DMS153 (cell line): ENCODE measurements around the gene MEIOC.
"Not testable (repeated sequence)": the region's sequence is repeated elsewhere in the genome, so short reads cannot be mapped to it uniquely, and the experiment has no call there.

ENCODE experiments used
- DNase-seq: peaks from one replicate; lab custom pipeline; 2025; lab: John Stamatoyannopoulos, UW

MEIOC gene

DNA sequence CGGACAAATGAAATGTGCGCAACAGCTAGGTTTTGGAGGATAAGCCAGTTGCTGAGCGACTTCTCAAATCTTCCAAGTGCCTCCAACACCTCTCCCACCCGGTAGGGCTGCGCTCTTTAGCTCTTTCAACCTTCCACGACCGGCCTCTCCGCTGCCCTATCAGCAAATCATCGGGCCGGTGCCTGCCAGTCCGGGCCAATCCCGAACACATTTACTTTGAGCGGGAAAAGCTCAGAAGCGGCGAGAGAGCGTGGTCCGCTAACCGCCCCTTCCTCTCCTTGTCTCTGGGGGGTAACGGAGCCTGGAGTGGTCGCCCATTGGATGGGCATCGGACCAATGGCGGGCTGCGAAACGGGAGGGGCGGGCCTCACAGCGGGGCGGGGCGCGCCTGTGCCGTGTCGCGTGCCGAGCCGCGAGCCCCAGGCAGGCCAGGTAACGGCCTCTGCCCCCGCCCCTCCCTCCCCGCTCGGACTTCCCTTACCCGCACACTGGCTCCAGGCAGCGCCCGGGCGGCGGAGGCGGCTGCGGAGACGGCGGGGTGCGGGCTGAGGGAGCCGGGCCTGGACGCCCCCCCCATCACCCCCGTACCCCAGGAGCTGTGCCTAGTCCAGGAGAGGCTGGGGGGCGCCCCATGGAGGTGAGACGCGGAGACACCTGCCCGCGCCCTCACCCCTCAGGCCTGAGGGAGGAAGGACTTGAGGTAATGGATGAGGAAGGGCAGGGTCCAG lies at the start of gene MEIOC:
MEIOC (plus strand) TSS at position 486 of the 728 bp plus-strand sequence; CDS start at position 632, 146 bp downstream.
- peak; percentile 80 for DNase-seq

DNA sequence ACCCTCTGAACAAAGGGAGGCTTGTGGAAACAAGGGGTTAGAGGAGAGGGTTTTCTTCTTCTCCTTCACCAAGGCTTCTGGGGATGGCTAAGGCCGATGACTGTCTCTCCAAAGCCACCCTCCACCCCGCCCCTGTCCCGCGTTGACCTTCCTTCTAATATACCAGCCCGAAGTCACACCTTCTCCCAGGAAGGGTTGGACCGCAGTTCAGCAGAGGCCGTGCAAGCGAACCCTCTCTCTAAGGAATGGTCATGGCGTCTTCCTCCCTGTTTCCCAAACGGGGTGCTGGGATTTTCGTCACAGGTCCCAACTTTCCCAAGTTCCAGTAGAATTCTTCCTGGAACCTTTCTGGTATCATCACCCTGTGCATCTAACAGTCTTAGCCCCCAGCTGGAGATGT lies 49.6 kb upstream of the MEIOC start:
- DNase-seq = no peak

DNA sequence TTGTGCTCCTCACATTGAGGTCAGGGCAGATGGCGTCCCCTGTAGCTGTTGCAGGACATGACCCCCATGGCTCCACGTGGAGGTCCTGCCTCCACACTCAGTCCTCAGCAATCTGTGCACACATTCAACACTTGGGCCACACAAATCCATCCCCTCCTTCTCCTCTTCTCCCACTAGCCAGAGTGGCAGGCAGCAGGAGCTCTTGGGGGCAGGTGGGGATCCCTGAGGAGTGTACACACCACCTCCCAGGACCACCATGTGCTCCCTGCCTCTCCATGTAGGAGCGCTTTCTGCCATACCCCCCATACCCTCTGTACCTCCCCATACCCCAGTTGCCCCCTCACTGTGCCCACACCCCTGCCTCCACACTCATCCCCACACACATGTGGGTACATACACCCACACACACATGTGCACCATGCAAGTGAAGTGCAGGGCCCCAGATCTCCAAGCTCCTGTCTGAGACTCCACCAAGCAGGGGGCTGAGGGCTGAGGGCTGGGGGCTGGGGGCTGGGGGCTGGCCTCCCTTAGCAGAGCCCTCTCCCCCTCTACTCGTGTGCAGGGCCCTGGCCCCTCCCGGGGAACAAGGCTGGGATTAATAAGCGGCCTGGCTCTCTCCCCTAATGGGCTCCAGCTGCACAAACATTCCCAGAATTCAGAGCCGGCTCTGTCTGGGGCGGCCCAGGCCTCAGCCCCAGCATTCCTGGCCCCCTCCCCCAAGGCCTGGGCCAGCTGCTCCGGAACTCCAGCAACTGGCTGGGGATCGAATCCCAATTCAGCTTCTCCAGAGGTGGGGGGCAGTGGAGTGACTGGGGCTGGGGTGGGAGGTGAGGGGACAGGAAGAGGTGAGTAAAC lies 48.2 kb upstream of the MEIOC start:
- peak; percentile 75 for DNase-seq

DNA sequence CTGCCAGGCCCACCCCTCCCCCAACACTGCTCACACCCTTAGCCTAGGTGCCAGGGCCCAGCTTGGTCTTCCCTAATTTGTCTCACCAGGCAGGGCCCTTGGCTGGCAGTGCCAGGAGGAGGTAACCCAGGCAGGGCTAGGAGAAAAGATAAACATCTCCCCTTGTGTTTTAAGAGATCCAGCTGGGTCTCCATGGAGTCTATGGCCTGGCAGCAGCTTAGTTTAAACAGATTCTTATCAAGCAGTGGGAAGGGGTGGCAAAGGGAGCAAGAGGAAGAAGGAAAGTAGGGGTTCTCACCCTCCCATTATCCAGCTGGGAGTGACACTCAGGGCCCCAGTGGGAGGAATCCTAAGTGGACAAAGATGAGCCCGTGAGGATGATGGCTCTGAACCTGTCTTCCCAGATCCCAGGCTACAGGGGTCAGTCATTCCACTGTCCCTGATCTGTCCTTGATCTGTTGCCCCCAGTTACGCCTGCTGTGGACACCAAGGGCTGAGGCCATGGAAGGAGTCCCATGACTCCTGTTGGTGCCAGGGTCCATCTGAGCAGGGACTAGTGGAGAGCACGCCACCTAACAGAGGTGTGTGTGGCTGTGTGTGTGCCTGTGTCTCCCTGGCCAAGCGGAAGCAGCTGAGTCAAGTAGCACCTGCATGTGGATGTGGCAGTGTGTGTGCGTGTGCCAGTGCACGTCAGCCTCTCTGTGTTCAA lies 47.4 kb upstream of the MEIOC start:
- DNase-seq = peak; percentile 69

DNA sequence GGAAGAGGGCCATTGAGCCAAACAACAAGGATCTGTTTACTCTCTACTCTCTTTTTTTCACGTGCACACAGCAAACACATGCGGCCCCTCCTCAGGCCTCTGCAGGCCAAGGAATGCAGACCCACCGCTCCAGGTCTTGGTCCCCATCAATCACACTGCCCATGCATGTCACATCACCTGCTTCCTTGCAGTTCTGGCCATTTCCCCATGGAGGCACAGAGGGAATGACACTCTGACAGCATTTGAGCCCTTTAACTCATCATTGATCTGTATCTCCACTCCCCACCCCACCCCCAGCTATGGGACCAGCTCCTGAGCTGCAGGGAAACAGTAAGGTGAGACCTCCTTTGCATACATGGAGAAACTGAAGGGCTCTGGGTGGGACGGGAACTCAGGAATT lies 45.9 kb upstream of the MEIOC start:
- peak; percentile 16 for DNase-seq

DNA sequence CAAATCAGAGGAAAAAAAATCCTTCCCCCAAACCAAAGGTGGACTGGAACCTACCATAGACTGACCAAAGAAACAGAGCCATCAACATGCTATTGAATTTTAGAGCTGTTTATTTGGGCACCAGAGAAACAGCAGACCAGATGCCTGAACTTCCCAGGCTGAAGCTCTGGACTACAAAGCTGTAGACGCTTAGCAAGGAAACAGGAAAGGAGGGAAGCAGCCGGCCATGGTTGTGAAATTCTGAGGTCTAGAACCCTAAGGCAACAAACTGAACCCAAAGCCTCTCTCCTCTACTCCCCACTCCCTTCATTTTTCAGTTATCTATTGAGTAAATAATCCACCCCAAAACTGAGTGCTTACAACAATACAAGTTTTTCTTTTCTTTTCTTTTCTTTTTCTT lies 45.4 kb upstream of the MEIOC start:
- no peak for DNase-seq

DNA sequence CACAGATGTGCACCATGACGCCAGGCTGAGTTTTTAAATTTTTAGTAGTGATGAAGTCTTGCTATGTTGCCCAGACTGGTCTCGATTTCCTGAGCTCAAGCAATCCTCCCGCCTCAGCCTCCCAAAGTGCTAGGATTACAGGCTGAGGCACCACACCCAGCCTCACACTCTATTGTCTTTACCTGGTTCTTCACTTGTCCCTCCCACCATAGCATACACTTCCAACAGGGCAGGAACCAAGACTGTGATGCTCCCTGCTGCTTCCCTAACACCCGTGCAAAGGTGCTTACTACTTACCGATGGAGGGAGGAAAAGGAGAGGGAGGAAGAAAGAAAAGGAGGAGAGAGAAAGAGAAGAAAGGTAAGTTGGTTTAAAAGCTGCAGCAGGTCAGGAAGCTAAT lies 41.4 kb upstream of the MEIOC start:
- DNase-seq = no peak

DNA sequence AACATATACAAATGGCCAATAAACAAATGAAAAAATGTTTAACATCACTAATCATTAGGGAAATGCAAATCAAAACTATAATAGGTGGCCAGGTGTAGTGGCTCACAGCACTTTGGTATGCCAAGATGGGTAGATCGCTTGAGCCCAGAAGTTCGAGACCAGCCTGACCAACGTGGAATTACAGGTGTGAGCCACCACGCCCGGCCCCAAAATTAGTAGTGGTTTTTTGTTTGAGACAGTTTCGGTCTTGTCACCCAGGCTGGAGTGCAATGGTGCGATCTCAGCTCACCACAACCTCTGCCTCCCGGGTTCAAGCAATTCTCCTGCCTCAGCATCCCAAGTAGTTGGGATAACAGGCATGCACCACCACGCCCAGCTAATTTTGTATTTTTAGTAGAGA lies 37.6 kb upstream of the MEIOC start:
- not testable (repeated sequence) for DNase-seq

DNA sequence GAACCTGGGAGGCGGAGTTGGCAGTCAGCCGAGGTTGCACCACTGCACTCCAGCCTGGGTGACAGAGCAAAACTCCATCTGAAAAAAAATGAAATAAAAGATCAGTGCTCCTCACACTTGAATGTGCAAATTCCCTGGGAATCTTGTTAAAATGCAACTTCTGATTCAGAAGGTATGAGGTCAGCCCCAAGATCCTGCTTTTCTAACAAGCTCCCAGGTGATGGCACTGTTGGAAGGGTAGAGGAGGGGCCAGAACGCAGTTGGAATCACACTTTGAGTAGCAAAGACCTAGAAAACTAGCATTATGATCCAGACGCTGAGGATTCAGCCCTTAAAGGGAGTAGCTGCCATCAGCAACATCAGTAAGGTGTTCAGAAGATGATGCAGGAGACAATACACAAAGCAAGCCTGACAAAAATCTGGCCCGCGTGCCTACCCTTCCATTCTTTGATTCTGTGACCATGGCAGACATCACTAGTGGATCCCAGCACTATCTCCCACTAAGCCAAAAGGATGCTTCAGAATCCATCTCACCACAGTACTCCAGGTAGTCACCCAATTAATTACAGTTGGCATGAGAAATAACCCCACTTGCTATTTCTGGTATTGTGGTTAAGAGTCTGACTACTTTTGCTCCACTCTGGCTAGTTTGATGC lies 33.1 kb upstream of the MEIOC start:
- DNase-seq = no peak

DNA sequence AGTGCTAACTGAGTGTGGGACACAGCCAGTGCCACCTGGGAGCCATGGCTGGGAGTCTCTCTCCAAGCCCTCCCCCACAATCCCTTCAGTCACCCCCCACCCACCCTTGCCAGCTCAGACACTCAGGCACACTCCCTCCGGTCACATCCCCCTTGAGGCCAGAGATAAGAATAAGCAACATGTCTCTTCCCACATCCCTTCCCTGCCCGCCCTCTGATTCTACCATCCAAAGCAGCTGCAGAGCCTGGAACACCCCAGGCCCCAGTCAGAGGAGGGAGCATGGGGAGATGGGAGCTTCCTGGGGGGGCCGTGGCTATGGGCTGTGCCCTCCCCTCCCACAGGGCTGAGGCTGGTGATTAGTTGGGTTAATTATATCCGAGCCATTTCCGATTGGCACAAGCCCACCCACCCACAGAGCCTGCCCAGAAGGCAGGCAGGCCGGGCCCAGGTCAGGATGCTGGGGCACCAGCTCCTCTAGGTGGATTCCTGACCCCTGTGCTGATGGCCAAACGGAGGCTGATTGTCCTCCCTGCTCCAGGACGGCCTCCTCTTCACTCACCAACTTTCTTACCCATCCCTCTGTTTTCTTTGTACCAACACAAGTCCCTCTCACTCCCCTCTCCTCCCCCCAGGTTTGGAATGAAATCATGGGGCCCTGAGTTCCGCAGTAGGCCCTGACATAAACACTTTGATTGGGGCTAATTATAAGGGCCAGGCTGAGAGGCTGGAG lies 28.6 kb upstream of the MEIOC start:
- no peak for DNase-seq

DNA sequence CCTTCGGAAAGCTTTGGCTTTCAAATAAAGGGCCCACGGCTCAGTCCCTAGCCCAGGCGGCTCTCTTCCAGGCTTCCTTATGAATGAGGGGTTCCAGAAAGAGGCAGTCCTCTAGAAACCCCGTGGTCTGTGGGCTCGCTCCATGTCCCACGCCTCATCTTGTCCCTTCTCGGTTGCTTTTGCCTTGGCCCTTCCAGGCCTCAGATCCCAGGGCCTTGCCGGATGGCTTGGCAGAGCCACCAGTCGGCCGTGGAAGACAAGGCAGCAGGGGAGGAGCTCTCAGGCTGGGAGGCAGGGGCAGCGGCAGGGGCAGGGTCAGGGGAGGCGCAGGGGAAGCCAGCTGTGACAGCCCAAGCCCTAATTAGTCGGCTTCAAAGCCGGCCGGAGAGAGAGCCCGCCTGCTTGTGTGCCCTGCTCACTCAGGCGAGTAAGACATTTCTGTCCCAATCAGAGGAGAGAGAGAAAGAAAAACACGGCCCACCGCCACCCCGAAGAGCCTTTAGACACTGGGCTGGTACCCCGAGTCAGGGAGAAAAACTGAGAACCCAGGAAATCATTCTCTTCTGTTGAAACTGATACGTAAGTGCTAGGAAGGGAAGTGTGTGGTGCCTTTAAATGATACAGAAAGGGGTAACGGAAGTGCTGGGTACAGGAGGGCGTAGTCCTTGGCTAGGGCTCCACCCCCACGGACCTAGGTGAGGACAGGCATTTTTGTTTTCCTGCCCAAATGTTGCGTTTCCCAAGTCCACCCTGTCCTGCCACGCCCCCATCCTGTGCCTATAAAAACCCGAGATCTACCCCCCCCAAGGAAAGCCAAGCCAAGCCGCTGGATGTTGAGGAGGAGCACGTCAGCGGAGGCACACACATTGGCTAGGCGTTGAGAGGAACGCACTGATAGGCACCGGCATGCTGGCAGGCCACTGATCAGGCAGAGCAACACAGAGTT lies 27.8 kb upstream of the MEIOC start:
- peak; percentile 50 for DNase-seq

DNA sequence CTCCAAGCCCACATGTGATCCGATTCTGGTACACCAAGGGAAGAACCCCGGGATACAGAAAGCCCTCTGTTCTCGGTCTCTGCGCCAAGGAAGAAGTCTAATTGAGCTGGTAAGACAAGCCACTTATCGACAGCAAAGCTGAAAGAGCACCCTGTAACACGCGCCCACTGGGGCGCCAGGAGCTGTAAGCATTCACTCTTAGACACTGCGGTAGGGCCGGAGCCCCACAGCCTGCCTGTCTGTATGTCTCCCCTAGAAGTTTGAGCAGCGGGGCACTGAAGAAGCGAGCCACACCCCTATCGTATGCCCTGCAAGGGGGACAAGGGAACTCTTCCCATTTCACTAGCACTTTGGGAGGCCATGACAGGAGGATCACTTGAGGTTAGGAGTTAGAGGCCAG lies 27.0 kb upstream of the MEIOC start:
- no peak for DNase-seq

DNA sequence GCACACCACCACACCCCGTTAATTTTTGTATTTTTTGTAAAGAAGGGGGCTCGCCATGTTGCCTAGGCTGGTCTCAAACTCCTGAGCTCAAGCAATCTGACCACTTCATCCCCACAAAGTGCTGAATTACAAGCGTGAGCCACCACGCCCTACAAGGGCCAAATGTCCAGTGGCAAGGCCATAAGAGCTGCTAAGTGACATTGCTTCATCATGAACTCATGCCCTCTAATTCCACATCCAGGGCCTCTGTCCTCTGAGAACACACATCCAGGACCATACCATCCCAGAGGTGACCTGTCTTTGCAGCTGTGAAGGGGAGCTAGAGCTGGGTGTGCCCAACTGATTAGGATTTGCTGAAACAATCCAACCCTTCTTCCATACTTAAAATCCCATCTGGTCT lies 25.6 kb upstream of the MEIOC start:
- no peak for DNase-seq

DNA sequence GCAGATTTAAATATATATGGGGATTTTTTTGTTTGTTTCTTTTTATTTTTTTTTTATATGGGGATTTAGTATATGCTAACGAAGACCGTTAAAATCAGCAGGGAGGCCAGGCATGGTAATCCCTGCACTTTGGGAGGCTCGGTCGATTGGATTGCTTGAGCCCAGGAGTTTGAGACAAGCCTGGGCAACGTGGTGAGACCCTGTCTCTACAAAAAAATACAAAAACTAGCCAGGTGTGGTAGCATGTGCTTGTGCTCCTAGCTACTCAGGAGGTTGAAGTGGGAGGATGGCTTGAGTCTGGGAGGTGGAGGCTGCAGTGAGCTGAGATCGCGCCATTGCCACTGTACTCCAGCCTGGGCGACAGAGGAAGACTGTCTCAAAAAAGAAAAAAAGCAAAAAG lies 22.3 kb upstream of the MEIOC start:
- DNase-seq = no peak

DNA sequence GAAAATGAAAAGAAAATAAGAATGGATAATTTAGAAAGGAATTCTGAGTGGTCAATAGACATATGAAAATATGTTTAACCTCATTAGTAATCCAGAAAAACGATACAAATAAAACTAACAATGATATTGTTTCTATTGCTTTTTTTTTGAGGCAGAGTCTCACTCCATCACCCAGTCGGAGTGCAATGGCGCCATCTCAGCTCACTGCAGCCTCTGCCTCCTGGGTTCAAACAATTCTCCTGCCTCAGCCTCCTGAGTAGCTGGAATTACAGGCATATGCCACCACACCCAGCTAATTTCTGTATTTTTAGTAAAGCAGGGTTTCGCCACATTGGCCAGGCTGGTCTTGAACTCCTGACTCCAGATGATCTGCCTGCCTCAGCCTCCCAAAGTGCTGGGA lies 21.9 kb upstream of the MEIOC start:
- not testable (repeated sequence) for DNase-seq

DNA sequence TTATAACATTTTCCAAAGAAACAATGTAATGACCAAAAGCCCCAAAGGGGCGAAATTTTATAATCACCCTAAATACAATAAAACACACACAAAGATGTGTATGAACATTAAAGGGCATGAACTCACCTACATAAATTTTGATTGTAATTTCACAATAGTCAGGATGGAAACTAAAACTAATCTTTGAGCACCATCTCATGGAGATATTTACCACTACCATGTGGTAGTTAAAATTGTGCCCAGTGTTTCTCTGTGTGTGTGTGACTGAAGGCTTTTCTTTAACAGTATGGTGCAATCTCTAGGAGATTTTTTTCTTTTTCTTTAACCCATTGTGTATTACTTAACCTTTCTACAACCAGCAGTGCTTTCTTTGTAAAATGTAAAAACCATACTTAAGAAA lies 19.7 kb upstream of the MEIOC start:
- no peak for DNase-seq

DNA sequence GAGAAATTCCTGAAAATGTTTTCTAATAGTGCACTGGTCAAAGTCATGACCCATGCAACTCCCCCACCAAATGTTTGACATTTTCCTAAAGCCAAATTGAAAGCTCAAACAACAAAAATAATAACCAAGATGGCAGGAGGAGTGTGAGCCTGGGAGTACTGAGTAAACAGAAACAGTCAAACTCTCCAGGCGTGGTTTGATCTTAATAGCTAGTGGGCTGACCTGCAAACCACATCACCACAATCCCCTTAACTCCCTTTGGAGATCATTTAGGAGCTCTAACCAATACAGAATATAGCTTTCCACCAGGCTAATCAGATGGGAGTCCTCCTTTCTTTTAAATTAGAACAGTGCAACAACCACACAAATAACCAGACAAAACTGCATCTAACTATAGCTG lies 19.2 kb upstream of the MEIOC start:
- DNase-seq = no peak

DNA sequence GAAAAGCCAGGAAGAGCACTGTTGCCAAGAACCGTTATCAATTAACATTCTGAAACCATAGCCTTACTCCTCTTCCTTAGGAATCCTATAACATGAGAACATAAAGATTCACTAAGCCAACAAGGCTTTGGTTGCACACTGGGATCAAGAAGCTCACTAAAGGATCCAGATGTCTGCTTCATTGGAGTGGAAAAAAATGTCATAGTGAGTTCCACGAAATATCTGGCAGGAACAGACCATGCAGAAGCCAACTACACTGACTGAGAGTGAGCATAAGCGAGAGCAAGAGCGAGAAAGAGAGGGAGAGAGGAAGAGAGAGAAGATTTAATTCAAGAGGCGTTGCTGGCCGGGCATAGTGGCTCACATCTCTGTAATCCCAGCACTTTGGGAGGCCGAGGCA lies 13.4 kb upstream of the MEIOC start:
- no peak for DNase-seq

DNA sequence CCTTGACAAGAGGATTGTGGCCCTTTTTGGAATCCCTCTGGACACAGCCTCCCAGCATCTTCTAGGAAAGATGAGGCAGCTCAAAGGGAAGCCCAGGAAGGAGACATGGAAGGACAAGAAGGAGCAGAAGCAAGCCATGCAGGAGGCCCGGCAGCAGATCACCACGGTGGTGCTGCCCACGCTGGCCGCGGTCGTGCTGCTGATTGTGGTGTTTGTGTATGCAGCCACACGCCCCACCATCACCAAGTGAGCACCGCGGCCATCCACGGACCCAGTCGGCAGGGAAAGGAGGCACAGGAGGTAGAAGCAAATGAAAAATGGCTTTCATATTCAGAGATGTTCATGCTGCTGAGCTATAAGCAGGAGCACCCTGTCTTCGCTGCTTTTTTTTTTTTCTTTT lies 10.9 kb upstream of the MEIOC start:
- no peak for DNase-seq

DNA sequence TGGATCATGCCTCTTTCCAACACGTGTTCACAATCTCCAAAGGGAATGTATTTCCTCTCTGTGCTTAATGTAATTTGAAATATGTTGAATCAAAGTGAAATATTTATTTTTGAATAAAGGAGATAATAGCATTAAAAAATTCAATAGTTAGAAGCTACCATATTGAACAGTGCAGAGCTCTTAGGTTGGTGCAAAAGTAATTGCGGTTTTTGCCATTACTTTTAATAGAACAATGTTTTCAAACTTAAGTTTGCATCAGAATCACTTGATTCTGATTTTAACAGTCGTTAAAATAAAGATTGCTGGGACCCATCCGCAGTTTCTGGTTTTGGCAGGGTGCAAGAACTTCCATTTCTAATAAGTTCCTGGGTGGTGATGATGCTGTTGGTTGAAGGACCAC lies 10.0 kb upstream of the MEIOC start:
- no peak for DNase-seq
